Esophagus squamous epithelium (tissue), 4 donors: Measurements from ENCODE around the gene ITGA8.

ENCODE experiments used
- CTCF ChIP-seq, 6 experiments: fragments of 450-650 bp in 4 of 6; fragments of 200-600 bp in 2 of 6; sonication (generic) in 2 of 6; IDR thresholded peaks; one replicate each; pipeline ENCODE4 v1.5.1; 2016 to 2019; ENCODE audit warnings: antibody characterized with exemption in 6 of 6, mild to moderate bottlenecking in 4 of 6, moderate library complexity in 4 of 6
- POLR2A ChIP-seq, 4 donors: fragments of 450-650 bp; IDR thresholded peaks; one replicate each; pipeline ENCODE4 v1.6.1; 2017; ENCODE audit warnings: antibody characterized with exemption in 4 of 4, mild to moderate bottlenecking in 4 of 4, moderate library complexity in 3 of 4

- TF ChIP-seq CTCF (IDR thresholded peaks at IDR 0.05) = no peak
- no peak for TF ChIP-seq POLR2A (IDR thresholded peaks at IDR 0.05)
Measured at GRCh38 chr10:15690031-15690430, 29.7 kb downstream of the ITGA8 start.
